AG09319 (cell line): ENCODE data around the gene CFAP99.
"Not testable (repeated sequence)": the region's sequence is repeated elsewhere in the genome, so short reads cannot be mapped to it uniquely, and the experiment has no call there.

Experiments used
- DNase-seq: peaks from one replicate; pipeline ENCODE4 v3.0.0-alpha.2; 2010; ENCODE audit warnings: low read depth; ENCODE audit errors: extremely low read depth
- CTCF ChIP-seq: IDR thresholded peaks from 2 replicates; pipeline ENCODE4 v1.5.1; 2011; ENCODE audit warnings: low read depth, mild to moderate bottlenecking, inconsistent platforms, low read length, moderate library complexity

CFAP99 gene

GRCh38 chr4:2425386-2426068 lies 6.8 kb downstream of the CFAP99 start:
- TF ChIP-seq CTCF = no peak
- DNase-seq = no peak

GRCh38 chr4:2426069-2426397 lies 7.3 kb downstream of the CFAP99 start:
- TF ChIP-seq CTCF = no peak

GRCh38 chr4:2426711-2427275 lies 8.0 kb downstream of the CFAP99 start:
- no peak for DNase-seq
- no peak for TF ChIP-seq CTCF

More at GRCh38 chr4:2426069-2426397, 7.3 kb downstream of the CFAP99 start:
- DNase-seq = no peak

GRCh38 chr4:2427383-2428334 lies 8.9 kb downstream of the CFAP99 start:
- no peak for TF ChIP-seq CTCF
- no peak for DNase-seq

DNA sequence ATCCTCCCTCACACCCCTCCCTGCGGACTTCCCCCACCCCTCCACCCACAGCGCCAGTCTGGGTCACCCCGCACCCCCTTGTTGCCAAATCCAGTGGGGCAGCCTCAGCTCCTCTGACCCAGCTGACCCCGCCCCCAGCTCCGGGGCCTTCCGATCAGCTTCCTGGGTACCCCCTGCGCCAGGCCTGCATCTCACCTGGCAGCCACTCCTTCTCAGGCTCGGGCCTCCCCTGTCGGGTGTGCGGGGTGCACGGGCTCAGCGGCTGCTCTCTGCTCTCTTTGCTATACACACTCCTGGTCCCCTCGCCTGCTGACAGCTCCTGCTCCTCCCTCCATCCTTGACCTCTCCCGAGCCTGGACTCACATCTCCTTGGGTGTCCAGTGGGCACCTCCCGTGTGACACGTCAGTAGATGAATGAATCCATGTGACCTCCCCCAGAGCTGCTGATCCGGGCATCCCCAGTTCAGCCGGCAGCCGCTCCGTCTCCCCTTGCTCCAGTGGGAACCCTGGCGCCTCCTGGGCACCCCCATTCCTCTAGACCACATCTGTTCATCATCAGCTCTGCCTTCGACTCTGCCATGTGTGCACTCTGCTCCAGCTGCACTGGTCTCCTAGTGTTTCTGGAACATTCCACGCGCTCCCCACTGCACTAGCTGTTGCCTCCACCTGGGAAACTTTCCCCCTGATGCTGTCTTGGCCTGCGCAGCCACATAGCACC lies 9.9 kb downstream of the CFAP99 start:
- TF ChIP-seq CTCF = no peak
- no peak for DNase-seq

DNA sequence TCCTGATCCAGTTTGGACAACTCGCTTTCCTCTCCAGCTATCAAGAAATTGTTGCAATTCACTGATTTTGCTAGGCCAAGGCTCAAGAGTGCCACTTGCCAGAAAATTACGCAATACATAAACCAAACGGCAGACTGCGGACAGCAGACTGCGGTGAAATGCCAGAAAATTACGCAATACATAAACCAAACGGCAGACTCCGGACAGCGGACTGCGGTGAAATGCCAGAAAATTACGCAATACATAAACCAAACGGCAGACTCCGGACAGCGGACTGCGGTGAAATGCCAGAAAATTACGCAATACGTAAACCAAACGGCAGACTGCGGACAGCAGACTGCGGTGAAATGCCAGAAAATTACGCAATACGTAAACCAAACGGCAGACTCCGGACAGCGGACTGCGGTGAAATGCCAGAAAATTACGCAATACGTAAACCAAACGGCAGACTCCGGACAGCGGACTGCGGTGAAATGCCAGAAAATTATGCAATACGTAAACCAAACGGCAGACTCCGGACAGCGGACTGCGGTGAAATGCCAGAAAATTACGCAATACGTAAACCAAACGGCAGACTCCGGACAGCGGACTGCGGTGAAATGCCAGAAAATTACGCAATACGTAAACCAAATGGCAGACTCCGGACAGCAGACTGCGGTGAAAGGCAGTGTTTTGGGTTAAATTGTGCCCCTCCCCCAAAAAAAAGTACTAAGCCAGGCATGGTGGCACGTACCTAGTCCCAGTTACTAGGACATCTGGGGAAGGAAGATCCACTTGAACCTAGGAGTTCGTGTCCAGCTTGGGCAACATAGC lies 11.4 kb downstream of the CFAP99 start:
- DNase-seq = not testable (repeated sequence)

- DNase-seq = no peak
- TF ChIP-seq CTCF = no peak
Observed at GRCh38 chr4:2432004-2432403, 13.2 kb downstream of the CFAP99 start.
